HFFc6 (cell line): ENCODE data around the gene CDC42BPA. TPM values are rescaled to one million over a fixed set of nuclear protein-coding genes. Genes with fewer than 3 reads are reported as not detected.

Source experiments
- DNase-seq: peaks from one replicate; pipeline ENCODE4 v3.0.0-alpha.2; 2018
- H3K27ac Mint-ChIP-seq: 2 replicates; pipeline ENCODE4 v1.8.0; 2020; ENCODE audit warnings: mild to moderate bottlenecking, mixed read lengths
- H3K27me3 Mint-ChIP-seq: 2 replicates; pipeline ENCODE4 v1.8.0; 2021; ENCODE audit warnings: mild to moderate bottlenecking, moderate library complexity, mixed read lengths; ENCODE audit not compliant: insufficient read depth
- H3K36me3 Mint-ChIP-seq: 2 replicates; pipeline ENCODE4 v1.8.0; 2021; ENCODE audit warnings: low read depth, mixed read lengths
- H3K4me1 Mint-ChIP-seq: 2 replicates; pipeline ENCODE4 v1.8.0; 2020; ENCODE audit warnings: low read depth, mixed read lengths
- H3K4me3 Mint-ChIP-seq: 2 replicates; pipeline ENCODE4 v1.8.0; 2020; ENCODE audit warnings: mild to moderate bottlenecking, moderate library complexity, mixed read lengths
- H3K9me3 Mint-ChIP-seq: 2 replicates; pipeline ENCODE4 v1.8.0; 2020; ENCODE audit warnings: mild to moderate bottlenecking, mixed read lengths
- CTCF ChIP-seq: fragments of 200-600 bp; sonication (generic); IDR thresholded peaks from 2 replicates; pipeline ENCODE4 v1.5.0; 2021; ENCODE audit warnings: antibody characterized with exemption, mild to moderate bottlenecking
- total RNA-seq, 6 experiments: library from RNA; stranded (reverse); fragmentation: NEBNext Ultra II Directional; extraction: Animal tissue kit (Norgen Biotek cat#: 25700); gene quantifications; 2 replicates in 1 of 6; 3 replicates in 5 of 6; pipeline ENCODE4 v1.2.3, GENCODE V29; 2021

The CDC42BPA gene
- total RNA-seq, 6 experiments from 2014 or later, result 32.8 to 37.8 (median 35.8) TPM

- Mint-ChIP-seq H3K27me3 (no peaks in the 10 kb centered on the region), H3K4me1 (peaks cover 59% of the 10 kb centered on the region), H3K27ac (peak overlapping the region; percentile 85), H3K9me3 (no peaks in the 10 kb centered on the region), H3K36me3 (peaks cover 22% of the 10 kb centered on the region; the same call in 1 of the 2 replicates), H3K4me3 (peak overlapping the region; percentile 82)
- TF ChIP-seq CTCF, result no peak
- DNase-seq, result no peak
These were observed 19.6 kb downstream of the CDC42BPA start for GRCh38 chr1:227298512-227299240.

- no peak for TF ChIP-seq CTCF
- peaks cover 46% of the 10 kb centered on the region for H3K4me1 Mint-ChIP-seq
- no peak for DNase-seq
- H3K27me3 Mint-ChIP-seq, result no peaks in the 10 kb centered on the region
- no peak overlapping the region for H3K27ac Mint-ChIP-seq
- H3K4me3 Mint-ChIP-seq, result no peak overlapping the region
- H3K36me3 Mint-ChIP-seq, result peaks cover 22% of the 10 kb centered on the region; the same call in 1 of the 2 replicates
- H3K9me3 Mint-ChIP-seq, result no peaks in the 10 kb centered on the region
These were observed 21.1 kb downstream of the CDC42BPA start for GRCh38 chr1:227297073-227297793.

GRCh38 chr1:227295609-227296008 lies 22.7 kb downstream of the CDC42BPA start:
- no peak overlapping the region for H3K27ac Mint-ChIP-seq

GRCh38 chr1:227285745-227286144 lies 32.5 kb downstream of the CDC42BPA start:
- Mint-ChIP-seq H3K27ac (no peak overlapping the region), H3K4me3 (no peak overlapping the region; the same call in 1 of the 2 replicates), H3K4me1 (peaks cover 7% of the 10 kb centered on the region; the same call in 1 of the 2 replicates), H3K36me3 (peaks cover 45% of the 10 kb centered on the region), H3K9me3 (peaks cover 38% of the 10 kb centered on the region), H3K27me3 (no peaks in the 10 kb centered on the region; the same call in 1 of the 2 replicates)
- TF ChIP-seq CTCF, result no peak
- no peak for DNase-seq

More at GRCh38 chr1:227295609-227296008, 22.7 kb downstream of the CDC42BPA start:
- Mint-ChIP-seq H3K4me1 (peaks cover 40% of the 10 kb centered on the region), H3K36me3 (peaks cover 16% of the 10 kb centered on the region), H3K4me3 (no peak overlapping the region), H3K9me3 (no peaks in the 10 kb centered on the region), H3K27me3 (no peaks in the 10 kb centered on the region)
- no peak for TF ChIP-seq CTCF
- DNase-seq, result no peak

- peaks cover 18% of the 10 kb centered on the region for H3K9me3 Mint-ChIP-seq
- no peak overlapping the region for H3K27ac Mint-ChIP-seq
- TF ChIP-seq CTCF, result no peak
- H3K27me3 Mint-ChIP-seq, result no peaks in the 10 kb centered on the region
- no peak for DNase-seq
- peaks cover 23% of the 10 kb centered on the region for H3K36me3 Mint-ChIP-seq
- no peak overlapping the region for H3K4me3 Mint-ChIP-seq
- peaks cover 7% of the 10 kb centered on the region; the same call in 1 of the 2 replicates for H3K4me1 Mint-ChIP-seq
These were observed 36.9 kb downstream of the CDC42BPA start for GRCh38 chr1:227281371-227281770.
